ENCODE measurements around the gene FOXN3.
A peak's percentile ranks its signal among the peaks of the same experiment; 100 is the strongest.

The FOXN3 gene

DNA sequence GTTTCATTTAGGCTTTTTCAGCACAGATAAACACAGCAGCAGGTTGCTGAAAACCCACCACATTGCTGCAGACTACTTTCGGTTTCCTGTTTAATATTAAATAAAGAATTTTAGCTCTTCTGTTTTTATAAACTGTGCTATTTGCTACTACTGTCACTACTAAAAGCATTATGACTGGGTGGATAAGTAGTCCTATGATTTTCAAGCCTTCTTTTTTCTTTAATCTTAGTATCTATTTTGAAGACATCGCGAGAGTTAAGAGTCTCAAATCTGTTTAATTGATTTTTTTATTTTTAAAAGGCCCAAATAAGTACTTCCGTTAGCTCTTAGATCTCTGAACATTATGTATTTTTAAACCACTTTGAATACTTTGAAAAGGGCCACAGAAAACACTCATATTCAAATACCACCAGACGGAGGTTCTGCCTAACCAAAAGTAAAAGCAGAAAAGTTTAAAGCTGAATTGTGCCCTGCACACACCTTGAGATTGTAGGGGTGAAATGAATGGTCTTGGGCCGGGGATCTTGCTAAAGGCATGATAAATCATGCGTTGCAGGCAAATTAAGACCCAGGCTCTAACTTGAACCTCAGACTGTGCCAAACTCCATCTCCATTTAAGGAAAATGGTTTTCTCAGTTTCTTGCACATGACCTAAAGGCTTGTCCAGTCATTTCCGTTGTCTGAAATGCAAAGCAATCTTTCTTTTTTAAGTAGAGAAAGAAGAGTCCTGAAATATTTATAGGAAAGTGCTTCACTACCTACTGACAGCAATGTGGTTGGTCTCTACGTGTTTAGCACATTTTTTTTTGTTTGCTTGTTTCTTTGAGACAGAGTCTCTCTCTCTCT is 13.6 kb upstream of the FOXN3 start:
- peak in 1 of 2 donors; percentile 50 for DNase-seq (ENCODE audit: low read depth in 2 of 2)

DNA sequence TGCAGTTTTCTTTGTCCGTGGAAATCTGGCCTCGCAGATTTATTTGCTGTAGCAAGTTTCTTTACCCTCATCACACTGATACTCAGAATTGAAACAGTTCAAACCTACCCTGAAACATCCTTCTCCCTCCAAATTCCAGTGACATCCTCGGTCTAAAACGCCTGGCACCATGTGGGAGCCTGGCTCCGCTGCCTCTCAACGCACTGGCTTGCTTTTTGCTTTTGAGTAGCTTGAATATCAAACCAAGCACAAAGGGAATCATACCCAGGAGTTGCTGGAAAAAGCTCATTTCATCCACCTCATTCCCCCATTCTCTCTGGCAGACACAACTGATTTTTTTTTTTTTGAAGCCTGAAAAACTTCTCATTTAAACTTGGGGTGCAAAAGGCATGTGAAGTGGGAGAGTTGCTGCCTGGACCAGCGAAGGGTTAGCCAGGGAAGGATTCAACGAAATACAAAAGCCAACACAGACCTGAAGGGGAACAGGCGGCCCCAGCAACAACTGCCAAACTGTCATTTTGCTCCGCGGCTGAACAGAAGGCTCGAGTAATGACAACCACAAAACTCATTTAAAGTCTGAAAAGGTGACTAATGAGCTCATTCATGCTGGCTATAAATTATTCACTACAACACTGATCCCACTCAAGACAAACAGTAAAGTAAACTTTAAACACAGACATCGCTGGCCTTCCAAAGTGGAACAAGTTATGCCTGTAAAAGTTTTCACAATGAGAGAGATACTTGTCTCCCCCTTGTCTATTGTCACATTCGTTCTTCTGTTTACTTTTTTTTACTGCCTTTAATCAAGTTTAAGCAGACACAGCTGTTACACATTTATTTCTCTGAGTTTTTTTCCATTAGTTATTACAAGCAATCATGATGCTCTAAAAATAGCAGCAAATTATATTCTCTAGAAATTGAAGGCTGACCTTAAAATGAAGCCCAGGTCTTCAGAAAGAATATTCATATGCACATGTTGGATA is 12.5 kb upstream of the FOXN3 start:
- peak; percentile 64 for DNase-seq (ENCODE audit: low read depth in 2 of 2)

DNA sequence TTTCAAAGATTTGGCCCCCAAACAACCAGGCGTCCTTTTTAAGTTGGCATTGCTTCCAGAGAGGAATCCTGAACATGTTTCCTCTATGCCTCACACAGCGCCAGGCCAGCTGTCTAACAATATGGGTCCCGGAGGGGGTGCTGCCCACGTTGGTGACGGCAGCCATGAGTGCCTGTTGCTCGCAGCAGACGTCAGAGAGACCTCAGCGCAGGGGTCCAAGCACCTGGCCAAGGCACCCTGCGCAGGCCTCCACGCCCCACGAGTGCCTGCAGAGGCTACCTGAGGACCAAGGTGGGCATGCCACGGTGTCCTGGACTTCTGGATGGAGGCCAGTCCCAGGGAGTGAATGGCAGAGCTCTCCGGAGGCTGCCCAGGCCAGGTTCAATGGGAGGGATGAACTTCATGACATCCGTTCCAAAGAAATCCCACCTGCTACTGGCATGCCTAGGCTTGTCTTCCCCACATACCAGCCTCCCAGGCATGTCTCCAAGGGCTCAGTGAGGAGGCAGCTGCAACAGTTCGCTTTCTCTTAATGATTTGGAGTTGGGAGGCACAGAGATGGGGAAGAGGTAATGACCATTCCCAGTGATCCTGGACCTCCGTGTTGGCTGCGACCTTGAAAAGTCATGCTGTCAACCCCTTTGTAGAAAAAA is 11.6 kb upstream of the FOXN3 start:
- no peak for DNase-seq (ENCODE audit: low read depth in 2 of 2)

DNA sequence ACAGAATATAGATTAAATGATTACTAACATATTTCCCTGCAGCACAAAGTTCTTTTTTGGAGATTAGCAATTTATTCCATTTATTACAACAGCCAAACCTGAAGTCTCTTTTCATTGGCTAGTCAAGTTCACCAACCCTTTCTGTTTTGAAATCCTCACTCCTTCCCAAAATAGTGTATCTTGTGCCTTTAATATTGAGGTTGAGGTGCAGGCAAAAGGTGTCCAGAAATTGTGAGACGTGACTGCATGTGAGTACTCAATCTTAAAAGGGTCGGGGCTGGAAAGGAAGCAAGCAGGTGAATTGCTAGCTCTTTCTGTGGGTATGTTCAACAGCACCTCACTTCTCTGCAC is 11.1 kb upstream of the FOXN3 start:
- DNase-seq (ENCODE audit: low read depth in 2 of 2), result no peak

DNA sequence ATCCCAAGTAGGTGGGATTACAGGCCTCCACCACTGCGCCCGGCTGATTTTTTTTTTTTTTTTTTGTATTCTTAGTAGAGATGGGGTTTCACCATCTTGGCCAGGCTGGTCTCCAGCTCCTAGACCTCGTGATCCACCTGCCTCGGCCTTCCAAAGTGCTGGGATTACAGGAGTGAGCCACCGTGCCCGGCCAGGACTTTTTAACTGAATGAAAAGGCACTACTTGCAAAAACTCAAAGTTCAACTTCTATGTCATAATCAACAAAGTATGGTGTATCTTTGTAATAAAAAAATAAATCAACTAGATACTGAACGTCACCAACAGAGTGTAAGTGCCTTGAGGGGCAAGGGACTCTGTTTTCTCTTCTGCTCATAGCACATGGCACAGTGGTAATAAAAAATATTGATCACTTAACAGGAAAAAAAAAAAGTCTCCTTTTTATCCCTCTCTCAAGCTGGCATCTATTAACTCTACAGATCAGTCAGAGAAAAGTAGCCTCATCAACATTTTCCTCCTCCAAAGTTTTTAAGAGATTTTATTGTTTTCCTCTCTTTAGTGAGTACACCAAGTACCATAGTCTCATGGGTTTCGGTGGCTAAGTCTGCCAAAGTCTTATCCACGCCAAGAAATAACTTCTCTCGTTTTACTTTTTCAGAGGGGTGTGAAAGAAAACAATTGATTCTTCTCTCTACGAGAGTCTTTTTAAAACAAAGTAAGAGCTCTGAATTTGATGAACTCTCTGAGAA is 10.6 kb upstream of the FOXN3 start:
- DNase-seq (ENCODE audit: low read depth in 2 of 2), result no peak

DNA sequence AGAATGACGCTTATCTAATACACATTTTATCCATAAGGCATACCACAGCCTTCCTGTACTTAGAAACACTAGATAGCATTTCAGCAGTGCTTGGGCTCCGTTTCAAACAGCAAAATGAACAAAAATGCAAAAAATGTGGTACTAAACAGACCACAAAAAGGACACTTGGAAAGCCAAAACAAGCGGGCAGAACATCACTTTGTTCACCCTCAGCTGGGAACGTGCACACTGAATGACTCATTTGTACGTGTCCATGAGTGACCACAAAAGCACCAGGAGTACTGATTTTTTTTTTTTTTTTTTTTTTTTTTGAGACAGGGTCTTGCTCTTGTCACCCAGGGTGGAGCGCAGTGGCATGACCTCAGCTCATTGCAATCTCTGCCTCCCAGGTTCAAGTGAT is 8.9 kb upstream of the FOXN3 start:
- DNase-seq (ENCODE audit: low read depth in 2 of 2), result no peak

DNA sequence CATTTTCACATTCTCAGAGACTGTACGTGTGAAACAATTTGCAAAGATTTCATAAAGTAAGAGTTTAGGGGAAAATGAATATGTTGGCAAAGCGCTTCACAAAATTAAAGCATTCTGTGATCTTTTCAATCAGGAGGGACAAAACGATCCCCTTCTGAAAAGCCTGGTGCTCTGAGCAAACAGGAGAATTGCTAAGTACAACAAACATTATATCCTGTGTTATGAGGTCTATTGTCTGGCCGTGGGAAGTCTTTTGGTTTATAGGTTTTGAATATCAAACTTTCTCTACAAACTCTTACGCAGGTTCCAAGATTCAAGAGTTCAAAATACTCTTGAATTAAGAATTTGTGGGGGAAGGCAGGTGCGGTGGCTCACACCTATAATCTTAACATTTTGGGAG is 7.2 kb upstream of the FOXN3 start:
- no peak for DNase-seq (ENCODE audit: low read depth in 2 of 2)

DNA sequence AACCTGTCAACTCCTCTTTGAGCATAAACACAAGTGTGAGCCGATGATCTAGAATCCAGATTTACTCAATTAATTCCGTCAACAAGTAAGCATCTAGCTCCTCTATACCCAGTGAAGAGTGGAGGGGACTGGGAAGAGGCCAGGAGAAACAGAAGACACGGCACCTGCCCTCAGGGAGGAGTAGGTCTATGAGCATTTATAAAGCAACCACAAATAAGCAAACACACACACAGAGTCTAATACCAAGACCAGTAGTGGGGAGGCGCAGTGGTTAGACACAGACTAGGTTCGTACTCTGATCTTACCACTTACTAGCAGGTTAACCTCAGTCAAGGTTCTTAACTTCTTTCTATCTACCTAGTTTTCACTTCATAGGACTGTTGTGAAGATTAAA is 5.9 kb upstream of the FOXN3 start:
- DNase-seq (ENCODE audit: low read depth in 2 of 2), result no peak

DNA sequence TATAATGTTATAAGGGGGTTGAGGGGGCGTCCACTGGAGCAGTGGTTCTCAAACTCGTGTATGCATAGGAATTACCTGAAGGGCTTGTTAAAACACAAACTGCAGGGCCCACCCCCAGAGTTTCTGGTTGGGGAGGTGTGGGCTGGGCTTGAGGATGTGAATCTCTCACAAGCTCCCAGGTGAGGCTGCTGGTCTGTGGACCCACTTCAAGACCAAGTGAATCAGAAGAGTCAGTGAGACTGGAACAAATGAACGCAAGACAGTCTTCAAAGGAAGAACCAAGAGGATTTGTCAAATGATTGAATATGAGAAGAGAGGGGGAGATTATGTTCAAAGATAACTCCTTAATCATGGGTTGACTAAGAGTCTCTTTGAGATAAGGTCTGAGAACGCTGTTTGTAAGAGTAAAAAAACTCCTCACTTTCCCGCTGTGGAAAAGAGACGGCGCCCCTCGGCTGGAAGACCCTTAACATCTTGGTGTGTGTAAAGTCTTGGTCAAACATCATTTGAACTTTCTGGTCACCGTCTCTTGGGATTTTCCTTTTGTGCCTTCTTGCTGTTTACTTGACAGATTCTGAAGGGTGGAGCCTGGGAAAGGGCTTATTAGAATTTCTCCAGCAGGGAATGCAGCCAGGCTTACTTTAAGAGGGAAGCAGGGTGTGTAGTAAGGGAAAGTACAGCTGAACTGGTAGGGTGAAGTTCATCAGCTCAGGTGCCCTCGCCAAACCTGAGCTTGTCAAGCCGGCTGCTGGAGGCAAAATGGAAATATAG is 5.3 kb upstream of the FOXN3 start:
- DNase-seq (ENCODE audit: low read depth in 2 of 2), result peak in 1 of 2 donors; percentile 61

DNA sequence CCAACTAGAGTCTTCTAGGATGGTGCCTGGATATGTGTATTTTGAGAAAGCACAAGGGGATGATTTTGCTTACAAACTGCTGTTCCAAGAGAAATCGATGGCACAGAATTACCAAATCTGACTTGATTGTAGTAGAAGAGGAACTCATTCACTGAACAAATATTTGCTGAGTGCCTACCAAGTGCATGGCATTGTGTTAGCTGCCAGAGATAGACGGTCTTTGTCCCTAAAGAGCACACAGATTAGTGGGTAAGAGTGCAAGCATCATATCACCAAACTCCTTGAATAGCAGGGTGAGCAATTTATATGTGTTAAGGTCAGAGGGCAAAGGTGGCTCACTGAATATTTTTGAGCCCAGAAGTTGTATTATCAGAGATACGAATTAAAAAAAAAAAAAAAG is 3.5 kb upstream of the FOXN3 start:
- no peak for DNase-seq (ENCODE audit: low read depth in 2 of 2)

DNA sequence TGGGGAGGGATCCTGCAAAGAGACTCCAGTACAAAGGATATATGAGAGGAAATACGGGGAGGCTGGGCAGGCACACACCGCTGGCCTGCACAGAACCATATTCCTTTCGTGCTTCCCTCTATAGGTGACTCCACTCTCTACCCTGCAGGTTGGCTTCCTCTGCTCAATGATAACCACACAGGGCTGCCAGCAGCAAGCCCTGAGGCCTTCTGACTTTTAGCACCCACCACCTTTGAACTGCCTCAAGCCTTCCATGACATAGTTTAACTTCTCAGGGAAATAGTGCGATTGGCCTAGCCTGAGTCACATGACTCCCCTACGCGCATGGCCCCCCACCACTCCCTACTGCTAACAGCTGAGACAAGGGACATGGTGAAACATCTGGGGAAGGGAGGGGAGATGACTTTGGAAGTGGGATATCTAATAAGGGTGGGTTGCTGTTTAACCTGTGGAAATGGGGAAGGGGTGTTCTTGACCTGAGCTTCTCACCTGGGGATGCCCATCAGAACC is 3.0 kb upstream of the FOXN3 start:
- no peak for DNase-seq (ENCODE audit: low read depth in 2 of 2)

DNA sequence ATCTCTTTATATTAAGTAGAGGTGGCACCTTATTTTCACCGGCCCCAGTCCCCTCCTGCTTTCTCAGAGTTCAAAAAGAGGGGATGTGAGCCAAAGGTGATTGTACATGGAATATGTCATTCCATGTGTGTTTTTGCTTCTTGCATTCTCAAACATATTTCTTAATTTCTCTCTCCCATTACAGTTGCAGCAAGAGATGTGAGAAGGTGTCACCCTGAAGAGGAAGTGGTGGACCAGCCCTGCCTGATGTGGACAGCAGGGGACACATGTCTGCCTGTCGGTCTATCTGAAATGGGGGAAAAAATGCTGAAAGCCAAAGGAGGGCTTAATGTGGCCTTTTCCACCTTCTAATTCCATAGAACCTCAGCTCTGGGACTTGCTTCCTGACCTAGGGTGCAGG is 1.9 kb upstream of the FOXN3 start:
- no peak for DNase-seq (ENCODE audit: low read depth in 2 of 2)

DNA sequence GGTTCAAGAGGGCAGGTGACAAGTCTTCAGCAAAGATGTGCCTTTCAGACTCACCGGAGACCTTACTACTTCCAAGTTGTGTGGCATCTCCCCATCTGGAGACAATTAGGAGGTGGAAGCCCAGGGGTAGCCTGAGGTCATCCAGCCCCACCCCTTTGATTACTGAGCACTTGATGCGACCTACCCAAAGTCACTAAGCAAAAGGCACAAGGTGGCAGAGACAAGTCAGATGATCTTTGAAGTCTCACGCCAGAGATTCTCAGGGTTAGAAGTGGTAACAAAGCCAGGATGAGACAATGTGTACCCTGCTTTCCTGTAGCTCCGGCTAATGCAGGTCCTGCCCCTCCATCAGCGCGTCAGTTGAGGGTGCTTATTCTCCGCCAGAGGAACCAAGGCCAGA is 1.4 kb upstream of the FOXN3 start:
- DNase-seq (ENCODE audit: low read depth in 2 of 2), result no peak

DNA sequence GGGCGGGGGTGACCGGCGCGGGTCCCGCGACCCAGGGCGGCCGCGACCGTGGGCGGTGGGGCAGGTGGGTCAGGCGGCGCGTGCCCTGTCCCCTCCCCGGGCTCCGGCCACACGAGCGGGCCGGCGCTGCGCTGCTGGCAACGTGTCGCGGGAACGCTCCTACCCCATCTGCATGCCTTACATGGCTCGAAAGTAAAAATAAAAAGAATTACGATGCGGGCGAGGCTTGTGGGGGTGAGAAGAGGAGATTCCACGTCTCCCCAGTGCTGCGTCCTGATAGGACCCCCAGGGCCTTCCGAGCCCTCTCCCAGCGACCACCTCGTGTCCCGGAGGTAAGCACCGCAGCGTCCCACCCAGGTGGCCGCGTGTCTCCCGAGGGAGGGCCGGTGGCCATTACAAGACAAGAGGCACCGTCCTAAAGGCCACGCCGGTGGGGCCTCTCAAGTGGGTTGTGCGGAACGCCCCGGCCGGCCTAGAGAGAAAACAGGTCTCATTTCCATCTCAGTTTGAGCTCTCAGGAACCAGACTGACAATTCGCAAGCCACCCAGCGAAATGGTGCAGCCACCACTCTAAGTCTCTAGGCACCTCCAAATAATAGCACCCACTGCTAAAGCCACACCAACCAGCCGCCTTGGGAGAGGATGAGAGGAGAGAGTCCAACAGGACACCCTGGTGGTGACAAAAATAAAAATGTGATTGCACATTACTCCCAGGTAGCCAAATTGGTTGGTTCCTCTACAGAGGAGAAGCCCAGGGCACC is 612 bp upstream of the FOXN3 start:
- DNase-seq (ENCODE audit: low read depth in 2 of 2), result peak; percentile 36 to 41

DNA sequence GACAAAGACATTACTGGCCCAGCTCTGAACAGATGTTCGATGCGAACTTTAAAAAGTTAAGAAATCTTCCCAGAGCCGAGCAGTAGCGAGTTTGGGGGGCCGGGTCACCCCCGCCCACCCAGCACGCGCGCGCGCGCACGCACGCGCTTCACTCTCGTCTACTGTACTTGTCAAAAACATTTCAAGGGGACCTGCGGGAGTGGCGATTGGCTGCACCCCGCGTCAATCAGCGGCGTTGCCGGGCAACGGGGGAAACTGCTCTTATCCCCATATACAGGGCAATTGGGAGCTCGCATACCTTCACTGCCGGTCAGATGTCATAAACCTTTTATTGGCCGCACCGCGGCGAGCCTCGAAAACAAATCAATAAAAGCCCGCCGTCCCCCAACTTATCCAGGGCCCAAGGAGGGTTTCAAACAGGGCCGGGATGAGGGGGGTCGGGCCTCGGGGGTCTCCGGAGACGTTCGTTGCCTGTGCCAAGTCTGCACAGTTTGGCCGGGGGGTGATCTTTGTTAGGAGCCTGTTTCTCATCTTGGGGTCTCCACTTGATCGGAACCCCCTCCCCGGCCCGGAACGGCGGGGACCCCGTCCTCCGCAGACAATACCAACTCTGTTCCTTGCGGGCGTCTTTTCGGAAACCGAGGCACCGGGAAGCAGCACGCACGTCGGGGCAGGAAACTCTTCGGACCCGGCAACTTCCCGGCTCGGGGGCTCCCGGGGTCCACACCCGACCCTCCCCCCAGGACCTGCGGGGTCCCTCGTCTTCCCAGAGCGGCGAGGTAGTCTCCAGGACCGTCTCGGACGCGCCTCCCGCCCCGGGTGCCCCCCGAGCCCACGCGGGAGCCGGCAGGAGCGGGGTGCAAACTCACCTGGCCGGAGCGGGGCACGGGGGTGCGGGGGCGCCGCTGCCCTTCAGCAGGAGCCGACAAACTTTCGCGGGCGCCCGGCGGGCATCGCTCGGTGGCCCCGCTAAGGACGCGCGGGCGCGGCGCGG is 734 bp downstream of the FOXN3 start:
- peak; percentile 93 to 96 for DNase-seq (ENCODE audit: low read depth in 2 of 2)

DNA sequence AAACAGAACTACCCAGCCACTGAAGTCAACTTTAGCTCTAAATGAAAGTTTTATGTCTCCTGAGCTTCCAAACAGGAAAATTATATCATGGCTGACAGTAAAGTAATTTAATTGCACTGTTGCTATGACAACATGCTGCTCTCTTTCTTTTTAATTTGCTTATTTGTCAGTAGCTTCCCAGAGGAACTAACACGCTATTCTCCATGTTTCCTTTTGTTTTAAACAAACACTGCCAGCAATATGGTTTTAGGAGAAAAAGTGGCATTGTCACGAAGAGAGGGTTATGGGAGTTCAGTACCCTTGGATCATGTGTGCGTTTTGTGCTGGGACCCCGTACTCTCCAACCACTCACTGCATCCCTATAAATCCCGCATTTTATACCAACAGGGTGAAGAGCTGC is 1.9 kb downstream of the FOXN3 start:
- no peak for DNase-seq (ENCODE audit: low read depth in 2 of 2)

DNA sequence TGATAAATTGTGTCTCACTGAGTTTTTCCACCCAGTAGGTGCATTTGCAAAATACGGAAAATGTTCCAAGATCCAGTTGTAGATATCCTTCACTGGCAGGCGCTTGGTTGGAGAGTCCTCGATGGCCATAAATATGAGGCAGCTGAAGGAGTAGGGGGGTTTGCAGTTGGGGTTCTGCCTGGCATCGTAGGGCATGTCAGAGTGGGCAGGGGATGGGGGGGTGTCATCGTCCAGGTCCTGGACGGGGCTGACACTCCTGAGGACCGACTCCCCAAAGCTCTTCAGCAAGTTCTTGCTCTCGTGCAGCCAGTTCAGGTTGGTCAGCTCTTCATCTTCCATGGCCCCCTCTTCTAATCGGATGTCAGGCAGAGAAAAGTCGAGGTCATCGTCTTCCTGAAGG is 5.1 kb downstream of the FOXN3 start:
- no peak for DNase-seq (ENCODE audit: low read depth in 2 of 2)

DNA sequence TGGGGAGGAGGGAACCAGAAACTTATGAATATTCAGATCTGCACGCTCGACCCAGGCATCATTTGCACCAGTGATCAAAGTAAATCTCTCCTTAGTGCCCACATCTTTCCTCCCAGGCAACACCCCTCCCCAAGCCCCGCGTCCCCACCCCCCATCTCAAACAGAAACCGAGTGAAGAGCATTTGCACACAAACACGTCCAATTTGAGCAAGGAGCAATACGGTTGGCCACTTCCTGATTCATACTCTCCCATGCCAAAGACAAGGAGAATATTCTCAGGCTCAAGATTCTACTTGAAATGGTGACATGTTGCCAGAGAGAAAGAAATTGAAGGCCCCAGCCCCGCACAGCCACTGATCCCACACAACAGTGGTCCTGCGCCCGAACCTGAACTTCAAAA is 7.1 kb downstream of the FOXN3 start:
- DNase-seq (ENCODE audit: low read depth in 2 of 2), result no peak
